GM18951 (cell line): ENCODE results near the gene PCLO.
"Not testable (repeated sequence)": the region's sequence is repeated elsewhere in the genome, so short reads cannot be mapped to it uniquely, and the experiment has no call there.

Experiments used
- POLR2A ChIP-seq: IDR thresholded peaks from 4 replicates; pipeline ENCODE4 v1.6.1; 2011; ENCODE audit warnings: mild to moderate bottlenecking; ENCODE audit not compliant: insufficient read length, insufficient read depth; ENCODE audit errors: extremely low read depth
- in situ Hi-C: fragments of 300-500 bp; cut with MboI; formaldehyde crosslinking; loops from one replicate; pipeline ENCODE4 v1.12.0; 2022; ENCODE audit warnings: low sequenced_read_pairs, mixed read lengths, inconsistent platforms; ENCODE audit not compliant: unreplicated experiment

PCLO gene

DNA sequence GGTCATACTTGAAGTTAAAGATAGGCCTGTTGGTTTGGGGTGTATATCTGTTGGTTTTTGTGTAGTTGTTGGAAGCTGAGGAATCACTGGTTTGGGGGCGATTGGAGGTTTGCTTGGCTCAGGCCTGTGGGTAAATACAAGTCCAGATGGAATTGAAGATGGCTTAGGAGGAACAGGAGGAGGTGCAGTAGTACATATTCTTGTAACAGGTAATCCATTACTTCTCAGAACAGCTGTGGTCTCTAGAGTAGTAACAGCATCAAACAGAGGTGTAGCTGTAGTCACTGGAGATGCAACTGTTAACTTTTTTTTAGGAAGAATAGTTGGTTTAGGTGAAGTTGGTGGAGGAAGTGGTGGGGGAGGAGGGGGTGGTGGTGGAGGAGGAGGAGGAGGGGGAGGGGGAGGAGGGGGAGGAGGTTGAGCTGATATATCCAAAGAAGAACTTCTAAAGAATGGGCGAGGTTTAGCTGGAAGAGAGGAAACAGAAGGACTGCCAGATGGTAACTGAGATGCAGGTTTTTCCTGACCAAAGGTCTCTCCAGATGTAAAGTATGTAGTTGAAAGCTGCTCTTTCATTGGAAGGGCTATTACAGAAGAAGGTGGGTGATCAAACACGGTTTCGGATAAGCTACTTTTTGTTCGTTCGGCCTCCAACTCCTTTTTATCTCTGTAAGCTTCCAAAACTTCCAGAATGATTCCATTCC, 209.2 kb downstream of the PCLO start:
- no peak for TF ChIP-seq POLR2A
- in situ Hi-C loops: no loop called here

DNA sequence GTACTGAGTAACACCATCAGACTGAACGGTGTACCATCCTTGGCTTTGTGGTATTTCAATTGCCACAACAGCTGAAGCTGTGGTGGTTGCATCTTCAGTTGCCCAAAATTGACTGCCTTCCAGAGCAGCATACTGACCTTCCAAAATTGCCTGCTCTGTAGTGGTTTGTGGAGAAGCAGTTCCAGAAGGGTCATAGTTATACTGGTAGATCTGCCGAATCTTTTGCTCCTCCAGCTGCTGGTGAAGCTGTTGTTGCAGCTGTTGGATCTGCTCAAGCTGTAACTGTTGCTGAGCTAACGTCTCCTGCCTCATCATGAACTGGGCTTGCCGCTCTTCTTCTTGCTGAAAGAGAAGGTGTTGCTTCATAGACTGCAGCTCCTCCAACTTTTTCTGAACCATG, 212.2 kb downstream of the PCLO start:
- no peak for TF ChIP-seq POLR2A
- in situ Hi-C loops: no loop called here

DNA sequence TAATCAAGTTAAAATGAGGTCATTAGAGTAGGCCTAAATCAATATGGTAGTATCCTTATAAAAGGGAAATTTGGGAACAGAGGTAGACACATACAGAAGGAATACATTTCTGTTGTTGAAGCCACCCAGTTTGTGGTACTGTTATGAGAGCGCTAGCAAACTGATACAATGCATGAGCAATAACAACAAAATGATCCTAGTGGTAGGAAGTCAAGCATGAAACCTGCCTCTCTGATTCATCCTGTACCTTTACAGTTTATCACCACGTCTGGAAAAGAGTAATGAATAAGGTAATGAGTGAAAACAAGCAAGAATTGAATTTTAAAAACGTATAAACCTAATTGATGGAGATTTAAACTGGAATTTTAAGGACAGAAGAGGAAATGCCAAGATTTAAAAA, 217.2 kb downstream of the PCLO start:
- in situ Hi-C loops: no loop called here
- TF ChIP-seq POLR2A: no peak

DNA sequence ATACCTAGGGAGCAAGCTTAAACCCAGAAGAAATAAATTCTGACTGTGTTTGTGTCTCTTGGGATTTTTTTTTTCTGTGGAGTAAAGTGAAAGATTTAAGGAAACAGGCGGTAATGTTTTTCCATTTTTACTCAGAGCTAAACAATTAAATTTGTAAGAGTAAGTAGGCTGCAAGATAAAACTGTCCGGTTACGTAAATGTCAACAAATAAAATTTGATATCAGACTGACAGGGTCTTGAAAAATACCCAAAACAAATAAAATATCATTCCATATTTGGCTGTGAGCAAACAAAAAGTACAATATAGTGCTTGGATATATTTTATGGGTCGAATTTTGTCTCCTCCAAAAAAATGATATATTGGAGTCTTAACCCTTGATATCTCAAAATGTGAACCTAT, 217.6 kb downstream of the PCLO start:
- in situ Hi-C loops: no loop called here

DNA sequence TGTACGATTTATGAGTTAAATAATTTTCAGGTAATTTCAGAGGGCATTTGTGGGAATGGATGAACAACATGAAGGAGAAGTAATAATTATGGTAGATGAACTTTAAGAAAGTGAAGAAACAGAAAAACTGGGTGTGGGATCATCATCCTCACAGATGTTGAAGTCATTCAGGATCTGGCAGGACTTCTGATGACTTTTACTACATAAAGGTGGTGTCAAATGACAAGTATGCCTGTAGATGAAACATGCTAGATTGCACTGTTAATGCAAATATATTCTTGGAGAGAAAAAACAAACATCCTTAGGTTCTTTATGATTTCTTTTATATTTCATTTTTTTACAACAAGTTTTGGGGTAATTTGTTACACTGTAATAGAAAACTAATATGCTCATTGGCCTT, 230.2 kb downstream of the PCLO start:
- in situ Hi-C loops: no loop called here
- no peak for TF ChIP-seq POLR2A

More for the DNA sequence above, 217.6 kb downstream of the PCLO start:
- TF ChIP-seq POLR2A: no peak

DNA sequence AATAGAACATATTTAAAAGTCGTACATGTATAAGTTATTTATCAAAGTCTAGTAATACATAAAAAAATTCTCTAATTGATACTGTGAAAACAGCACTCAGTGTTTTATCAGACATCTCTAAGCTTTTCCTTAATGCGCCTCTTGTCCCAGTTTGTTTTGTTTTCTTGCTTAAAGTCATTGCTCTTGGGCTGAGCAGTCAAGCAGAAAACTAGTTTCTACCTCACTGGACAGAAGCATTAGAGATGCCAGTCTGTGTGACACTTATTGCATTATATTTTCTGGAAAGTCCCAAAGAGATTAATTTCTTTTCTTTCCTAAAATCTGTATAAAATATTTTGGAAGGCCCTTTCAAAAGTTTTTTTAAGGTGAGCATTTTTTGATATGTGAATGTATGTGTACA, 236.2 kb downstream of the PCLO start:
- TF ChIP-seq POLR2A: no peak
- in situ Hi-C loops: no loop called here

DNA sequence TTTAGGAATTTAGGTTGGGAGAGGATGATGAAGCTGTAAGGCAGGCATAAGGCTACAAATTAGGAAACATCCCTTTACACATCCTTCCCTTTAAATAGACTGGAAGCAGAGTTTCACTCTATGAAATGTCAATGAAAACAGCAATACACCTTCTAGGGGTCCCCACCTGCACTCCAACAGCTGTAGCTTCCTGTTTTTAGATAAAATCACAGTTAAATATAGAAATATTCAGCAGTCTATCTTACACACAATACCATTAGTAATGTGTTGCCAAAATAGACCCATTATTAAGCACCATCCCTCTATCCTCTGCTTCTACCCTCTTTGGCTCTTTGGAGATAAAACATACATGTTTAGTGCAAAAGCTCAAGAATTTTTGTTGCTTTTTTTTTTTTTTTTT, 237.4 kb downstream of the PCLO start:
- no peak for TF ChIP-seq POLR2A

DNA sequence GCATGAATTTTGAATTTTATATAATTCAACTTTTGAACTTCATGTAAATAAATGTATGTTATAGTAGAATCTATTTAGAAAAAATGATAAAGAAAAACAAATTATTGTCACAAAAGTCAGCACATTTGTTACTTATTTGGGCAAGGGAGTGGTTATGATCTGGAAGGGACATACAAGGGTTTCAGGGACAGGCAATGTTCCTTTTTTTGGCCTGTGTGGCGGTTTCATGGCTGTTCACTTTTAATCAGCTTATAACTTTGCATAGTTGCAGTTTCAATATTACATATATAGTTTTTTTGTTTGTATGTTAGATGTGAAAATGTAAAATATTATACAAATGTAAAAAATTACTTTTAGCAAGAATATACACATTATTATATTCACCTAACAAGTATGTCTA, 256.2 kb downstream of the PCLO start:
- TF ChIP-seq POLR2A: no peak
- in situ Hi-C loops: no loop called here

More for the DNA sequence above, 237.4 kb downstream of the PCLO start:
- in situ Hi-C loops: no loop called here

DNA sequence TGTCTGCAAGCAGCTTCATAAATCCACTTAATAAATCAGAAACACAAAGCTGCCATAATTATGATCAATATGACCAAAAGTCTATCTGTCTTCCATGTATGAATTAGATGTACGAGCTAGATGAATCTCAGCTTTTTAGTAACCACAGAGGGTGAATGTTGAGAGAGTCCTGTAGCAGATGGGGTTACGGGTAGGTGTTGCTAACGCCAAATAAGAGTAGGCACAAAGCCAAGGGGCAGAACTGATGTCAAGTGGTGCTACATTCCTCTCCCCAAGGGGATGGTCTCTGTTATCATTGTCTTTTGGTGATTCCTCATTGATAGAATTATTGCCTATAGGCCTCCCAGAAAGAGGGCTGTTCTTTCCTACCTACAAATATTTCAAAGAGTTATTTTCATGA, 257.8 kb downstream of the PCLO start:
- in situ Hi-C loops: no loop called here
- no peak for TF ChIP-seq POLR2A

DNA sequence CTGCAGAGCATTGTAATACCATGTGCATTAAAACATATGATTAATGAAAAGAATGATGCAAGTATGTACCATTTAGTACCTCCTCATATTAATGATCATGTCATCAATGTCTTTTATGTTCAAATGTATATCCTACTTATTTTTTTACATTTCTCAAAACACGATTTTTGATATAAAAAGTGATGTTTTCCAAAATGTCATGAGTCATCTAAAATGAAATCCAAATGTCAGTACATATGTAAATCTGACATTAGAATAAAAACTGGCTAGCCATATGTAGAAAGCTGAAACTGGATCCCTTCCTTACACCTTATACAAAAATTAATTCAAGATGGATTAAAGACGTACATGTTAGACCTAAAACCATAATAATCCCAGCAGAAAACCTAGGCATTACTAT, 261.6 kb downstream of the PCLO start:
- in situ Hi-C loops: not testable (repeated sequence)

DNA sequence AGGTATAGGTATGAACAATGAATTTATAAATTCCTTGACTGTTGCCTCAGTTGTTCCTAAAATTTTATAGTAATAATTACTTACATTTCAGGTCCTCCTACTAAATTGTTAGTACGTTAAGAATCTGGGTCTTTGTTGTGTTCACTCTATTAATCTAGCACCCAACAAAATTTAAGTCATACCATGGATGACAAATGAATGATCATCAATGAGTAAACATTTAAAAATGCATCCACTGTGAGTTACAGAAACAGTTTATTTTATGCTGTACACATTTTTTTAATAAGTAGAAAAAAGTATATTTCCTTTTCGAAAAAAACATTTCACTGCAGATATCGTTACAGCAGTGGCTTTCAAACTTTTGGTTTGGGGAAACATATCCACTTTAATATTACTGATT, 265.2 kb downstream of the PCLO start:
- no peak for TF ChIP-seq POLR2A
- in situ Hi-C loops: no loop called here

DNA sequence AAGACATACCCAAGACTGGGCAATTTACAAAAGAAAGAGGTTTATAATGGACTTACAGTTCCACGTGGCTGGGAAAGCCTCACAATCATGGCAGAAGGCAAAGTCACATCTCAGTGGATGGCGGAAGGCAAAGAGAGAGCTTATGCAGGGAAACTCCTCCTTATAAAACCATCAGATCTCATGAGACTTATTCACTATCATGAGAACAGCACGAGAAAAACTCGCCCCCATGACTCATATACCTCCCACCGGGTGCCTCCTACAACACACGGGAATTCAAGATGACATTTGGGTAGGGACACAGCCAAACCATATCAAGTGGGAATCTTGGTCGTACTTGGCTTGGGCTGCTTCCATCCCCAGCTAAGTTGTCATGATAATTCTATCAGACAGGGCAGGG, 268.3 kb downstream of the PCLO start:
- in situ Hi-C loops: not testable (repeated sequence)

DNA sequence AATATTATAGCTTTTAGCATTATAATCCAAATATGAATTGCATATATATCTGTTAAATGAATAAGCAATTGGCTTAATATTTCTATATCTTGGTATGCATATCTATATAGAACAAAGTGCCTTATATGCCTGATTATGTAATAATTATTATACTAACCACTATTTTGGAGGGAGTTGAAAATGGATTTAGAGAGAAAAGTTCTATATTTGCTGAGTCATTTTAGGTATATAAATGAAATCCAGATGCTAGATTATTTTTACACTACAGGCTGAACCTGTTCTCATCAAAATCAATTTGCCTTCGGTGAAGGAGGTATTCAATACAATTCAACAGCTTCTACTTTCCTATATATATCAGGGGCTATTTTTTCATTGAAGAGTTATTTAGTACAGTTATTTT, 276.4 kb downstream of the PCLO start:
- in situ Hi-C loops: no loop called here
- TF ChIP-seq POLR2A: no peak

DNA sequence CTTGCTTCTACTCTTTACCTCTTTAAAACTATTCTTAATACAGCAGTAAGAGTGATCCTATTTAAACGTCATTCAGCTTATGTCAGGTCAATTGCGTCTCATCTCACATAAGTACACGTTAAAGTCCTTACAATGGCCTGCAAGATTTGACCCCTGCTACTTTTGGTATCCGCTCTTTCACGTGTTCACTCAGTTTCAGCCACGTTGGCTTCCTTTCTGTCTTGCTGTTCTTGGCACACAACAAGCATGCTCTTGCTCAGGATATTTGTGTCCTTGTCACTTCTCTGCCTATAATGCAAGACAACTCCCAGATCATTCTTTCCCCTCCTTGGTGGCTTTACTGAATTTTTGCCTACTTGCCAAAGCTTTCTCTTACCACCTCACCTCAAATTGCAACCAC, 296.8 kb downstream of the PCLO start:
- TF ChIP-seq POLR2A: no peak
- in situ Hi-C loops: no loop called here
